SU-DHL-6 (cell line): ENCODE results near the gene EFCAB11.

Experiments
- EZH2phosphoT487 ChIP-seq: fragments of 200-600 bp; sonication (generic), shearing (Covaris generic); conservative IDR thresholded peaks from 2 replicates; pipeline ENCODE4 v1.6.1; 2018; ENCODE audit warnings: mild to moderate bottlenecking, antibody characterized with exemption, low read length, moderate library complexity, mixed read lengths
- TF ChIP-seq, protein P1 (sequence below): fragments of 200-600 bp; sonication (generic); IDR thresholded peaks from one replicate; pipeline ENCODE4 v1.5.1; 2017; ENCODE audit warnings: antibody characterized with exemption, mild to moderate bottlenecking, low read length, moderate library complexity; ENCODE audit not compliant: insufficient read depth, poor library complexity, severe bottlenecking

DNA sequence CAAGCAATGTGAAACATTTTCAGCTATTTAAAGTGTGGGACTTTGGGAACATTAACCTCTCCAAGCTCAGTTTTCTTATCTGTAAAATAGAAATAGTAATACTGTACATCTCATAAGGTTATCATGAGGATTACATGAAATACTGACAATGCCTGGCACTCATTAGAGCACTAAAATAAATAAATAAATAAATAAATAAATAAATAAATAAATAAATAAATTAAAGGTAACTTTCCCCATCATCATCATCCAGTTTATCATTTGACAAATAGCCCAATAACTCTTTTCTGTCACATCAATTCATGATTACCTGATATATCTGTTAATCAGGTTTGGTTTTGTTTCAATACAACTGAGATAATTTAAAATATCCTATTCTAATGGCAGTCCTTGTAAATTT lies 48.5 kb downstream of the EFCAB11 start:
- TF ChIP-seq, protein P1, sequence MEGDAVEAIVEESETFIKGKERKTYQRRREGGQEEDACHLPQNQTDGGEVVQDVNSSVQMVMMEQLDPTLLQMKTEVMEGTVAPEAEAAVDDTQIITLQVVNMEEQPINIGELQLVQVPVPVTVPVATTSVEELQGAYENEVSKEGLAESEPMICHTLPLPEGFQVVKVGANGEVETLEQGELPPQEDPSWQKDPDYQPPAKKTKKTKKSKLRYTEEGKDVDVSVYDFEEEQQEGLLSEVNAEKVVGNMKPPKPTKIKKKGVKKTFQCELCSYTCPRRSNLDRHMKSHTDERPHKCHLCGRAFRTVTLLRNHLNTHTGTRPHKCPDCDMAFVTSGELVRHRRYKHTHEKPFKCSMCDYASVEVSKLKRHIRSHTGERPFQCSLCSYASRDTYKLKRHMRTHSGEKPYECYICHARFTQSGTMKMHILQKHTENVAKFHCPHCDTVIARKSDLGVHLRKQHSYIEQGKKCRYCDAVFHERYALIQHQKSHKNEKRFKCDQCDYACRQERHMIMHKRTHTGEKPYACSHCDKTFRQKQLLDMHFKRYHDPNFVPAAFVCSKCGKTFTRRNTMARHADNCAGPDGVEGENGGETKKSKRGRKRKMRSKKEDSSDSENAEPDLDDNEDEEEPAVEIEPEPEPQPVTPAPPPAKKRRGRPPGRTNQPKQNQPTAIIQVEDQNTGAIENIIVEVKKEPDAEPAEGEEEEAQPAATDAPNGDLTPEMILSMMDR: no peak
- TF ChIP-seq EZH2phosphoT487: no peak
